ENCODE data around the gene MYOF. TPM values are rescaled to one million over a fixed set of nuclear protein-coding genes. Genes with fewer than 3 reads are reported as not detected.

The MYOF gene
- total and polyA plus RNA-seq, 12 donors, result 4.1 to 119 (median 49.6) TPM

GRCh38 chr10:93336678-93337077, 145.5 kb downstream of the MYOF start:
- H3K27me3 ChIP-seq, result no peaks in the 10 kb centered on the region
- H3K9me3 ChIP-seq (replicated peaks in 1 of 3), result no peaks in the 10 kb centered on the region
- DNase-seq, result no peak
- TF ChIP-seq POLR2A (IDR thresholded peaks at IDR 0.05) (no peak), CTCF (IDR thresholded peaks at IDR 0.05) (no peak)
- H3K4me3 ChIP-seq, result no peak overlapping the region
- 88 to 96% (median 94%) methylated on average over 1 of the region's 1 CpG for WGBS, 4 donors
- H3K27ac ChIP-seq, result no peak overlapping the region
- H3K4me1 ChIP-seq (replicated peaks in 1 of 2), result no peaks in the 10 kb centered on the region
- intact Hi-C loops (cut with DNase I), result no loop called here
- peaks cover 0 to 56% of the 10 kb centered on the region in 2 donors for H3K36me3 ChIP-seq (replicated peaks in 1 of 2)

- Histone ChIP-seq H3K27ac (no peak overlapping the region), H3K9me3 (replicated peaks in 1 of 3) (no peaks in the 10 kb centered on the region), H3K4me1 (replicated peaks in 1 of 2) (no peaks in the 10 kb centered on the region), H3K27me3 (no peaks in the 10 kb centered on the region), H3K36me3 (replicated peaks in 1 of 2) (peaks cover 0 to 52% of the 10 kb centered on the region in 2 donors), H3K4me3 (no peak overlapping the region)
- WGBS, 4 donors, result 89 to 92% (median 90%) methylated on average over 6 of the region's 6 CpGs
- DNase-seq, result no peak
- intact Hi-C loops (cut with DNase I), result no loop called here
- TF ChIP-seq POLR2A (IDR thresholded peaks at IDR 0.05), result no peak
These were observed 146.0 kb downstream of the MYOF start for GRCh38 chr10:93336110-93336509.

GRCh38 chr10:93334901-93335327, 147.2 kb downstream of the MYOF start:
- DNase-seq, result no peak
- 89 to 94% (median 91%) methylated on average over 9 of the region's 9 CpGs for WGBS, 4 donors
- no peak overlapping the region for H3K27ac ChIP-seq
- H3K27me3 ChIP-seq, result no peaks in the 10 kb centered on the region
- no peak for TF ChIP-seq POLR2A (IDR thresholded peaks at IDR 0.05)
- TF ChIP-seq CTCF (IDR thresholded peaks at IDR 0.05), result no peak
- H3K4me3 ChIP-seq, result no peak overlapping the region
- peaks cover 0 to 52% of the 10 kb centered on the region in 2 donors for H3K36me3 ChIP-seq (replicated peaks in 1 of 2)
- H3K9me3 ChIP-seq (replicated peaks in 1 of 3), result no peaks in the 10 kb centered on the region
- intact Hi-C loops (cut with DNase I), result no loop called here
- H3K4me1 ChIP-seq (replicated peaks in 1 of 2), result no peaks in the 10 kb centered on the region

DNA sequence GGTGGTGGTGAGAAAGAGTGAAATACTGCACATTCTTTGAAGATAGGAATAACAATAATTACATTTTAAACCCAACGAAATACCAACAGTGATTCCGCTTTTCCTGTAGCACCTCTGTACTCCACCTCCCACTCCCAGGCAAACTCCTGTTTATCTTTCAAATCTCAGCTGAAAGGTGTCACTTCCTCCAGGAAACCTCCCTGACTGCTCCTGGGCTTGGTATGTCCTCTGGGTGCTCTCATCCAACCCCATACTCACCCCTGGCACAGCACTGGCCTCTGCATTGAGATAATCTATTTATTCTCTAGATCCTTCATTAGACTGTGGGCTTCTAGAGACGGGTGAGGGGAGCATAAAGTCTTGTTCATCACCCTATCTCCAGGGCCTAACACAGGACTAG, 148.0 kb downstream of the MYOF start:
- no peak overlapping the region for H3K4me3 ChIP-seq
- no peaks in the 10 kb centered on the region for H3K9me3 ChIP-seq (replicated peaks in 1 of 3)
- H3K27ac ChIP-seq, result no peak overlapping the region
- TF ChIP-seq CTCF (IDR thresholded peaks at IDR 0.05), result no peak
- no peak for TF ChIP-seq POLR2A (IDR thresholded peaks at IDR 0.05)
- WGBS, 4 donors, result 81 to 93% (median 87%) methylated on average over 3 of the region's 3 CpGs
- no peak for DNase-seq
- peaks cover 0 to 51% of the 10 kb centered on the region in 2 donors for H3K36me3 ChIP-seq (replicated peaks in 1 of 2)
- no peaks in the 10 kb centered on the region for H3K4me1 ChIP-seq (replicated peaks in 1 of 2)
- intact Hi-C loops (cut with DNase I), result no loop called here
- H3K27me3 ChIP-seq, result no peaks in the 10 kb centered on the region

- 82 to 88% (median 86%) methylated on average over 15 of the region's 15 CpGs for WGBS, 4 donors
- intact Hi-C loops (cut with DNase I), result no loop called here
- DNase-seq, result no peak
- no peak overlapping the region for H3K4me3 ChIP-seq
- no peak overlapping the region for H3K27ac ChIP-seq
- TF ChIP-seq CTCF (IDR thresholded peaks at IDR 0.05), result no peak
- no peak for TF ChIP-seq POLR2A (IDR thresholded peaks at IDR 0.05)
- H3K27me3 ChIP-seq, result no peaks in the 10 kb centered on the region
- H3K4me1 ChIP-seq (replicated peaks in 1 of 2), result no peaks in the 10 kb centered on the region
- H3K9me3 ChIP-seq (replicated peaks in 1 of 3), result no peaks in the 10 kb centered on the region
- peaks cover 0 to 55% of the 10 kb centered on the region in 2 donors for H3K36me3 ChIP-seq (replicated peaks in 1 of 2)
These were observed 148.7 kb downstream of the MYOF start for GRCh38 chr10:93333278-93333978.
